Measurements from ENCODE around the gene MYMK.

The MYMK gene

DNA sequence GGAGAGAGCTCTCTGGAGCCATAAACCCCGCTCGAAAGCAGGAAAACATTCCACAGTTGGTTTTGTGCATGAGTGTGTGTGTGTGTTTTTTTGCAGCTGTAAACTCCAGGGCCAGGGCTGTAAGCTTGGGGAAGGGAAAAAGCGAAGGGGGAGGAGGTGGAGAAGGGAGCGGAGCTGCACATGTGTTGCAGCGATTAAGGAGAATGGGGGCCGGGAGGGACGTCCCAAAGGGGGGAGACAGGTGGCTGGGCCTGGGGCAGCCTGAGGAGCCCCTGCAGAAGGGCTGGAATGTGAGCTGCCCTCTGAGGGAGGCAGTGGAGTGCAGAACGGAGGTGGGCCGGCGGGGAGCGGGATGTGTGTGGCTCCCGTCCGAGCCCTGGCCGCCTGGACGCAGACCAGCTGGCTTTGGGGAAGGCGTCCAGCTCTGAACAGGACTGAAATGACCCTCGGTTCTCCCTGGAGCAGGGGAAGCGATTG lies 2.7 kb upstream of the MYMK start:
- no peak overlapping the region for H3K4me3 ChIP-seq (ENCODE audit: low read length)

DNA sequence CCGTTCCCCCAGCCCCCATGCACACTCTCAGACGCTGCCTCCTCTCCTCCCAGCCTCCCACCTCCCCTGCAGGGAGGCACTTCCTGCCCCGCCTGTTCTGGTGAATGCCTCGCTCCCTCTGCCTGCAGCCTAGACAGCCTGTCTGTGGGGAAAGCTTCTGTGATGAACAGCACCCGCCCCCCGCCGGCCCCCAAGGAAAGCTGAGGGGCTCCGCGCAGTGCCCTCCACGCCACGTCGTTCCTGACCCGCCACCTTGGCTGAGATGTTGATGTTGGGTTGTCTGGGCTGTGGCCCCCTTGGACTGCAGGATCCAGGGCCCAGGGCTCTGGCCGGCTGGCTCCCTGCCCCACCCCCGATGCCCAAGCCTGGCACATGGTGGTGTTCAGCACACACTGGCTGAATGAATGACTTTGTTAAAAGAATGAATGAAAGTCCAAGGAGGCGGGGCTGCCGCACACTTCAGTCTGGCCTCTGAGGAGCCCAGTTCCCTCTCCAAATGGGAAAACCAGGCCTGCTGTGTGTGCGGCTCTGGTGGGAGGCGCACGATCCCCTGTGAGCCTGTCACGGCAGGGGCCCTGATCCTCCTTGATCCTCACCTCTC lies 2.1 kb upstream of the MYMK start:
- Histone ChIP-seq H2AFZ (ENCODE audit: low read depth, low read length) (no peak overlapping the region), H3K4me1 (ENCODE audit: insufficient read depth, low read length) (peaks cover 15% of the 10 kb centered on the region), H3K27me3 (ENCODE audit: insufficient read depth, low read length) (peaks cover 35% of the 10 kb centered on the region), H3K4me3 (ENCODE audit: low read length) (no peak overlapping the region), H3K9me3 (ENCODE audit: low read length) (no peaks in the 10 kb centered on the region), H3K36me3 (ENCODE audit: insufficient read depth, low read length) (no peaks in the 10 kb centered on the region)

More for the DNA sequence above, 2.7 kb upstream of the MYMK start:
- Histone ChIP-seq H2AFZ (ENCODE audit: low read depth, low read length) (no peak overlapping the region), H3K9me3 (ENCODE audit: low read length) (no peaks in the 10 kb centered on the region), H3K4me1 (ENCODE audit: insufficient read depth, low read length) (peaks cover 15% of the 10 kb centered on the region), H3K27me3 (ENCODE audit: insufficient read depth, low read length) (peaks cover 38% of the 10 kb centered on the region), H3K36me3 (ENCODE audit: insufficient read depth, low read length) (no peaks in the 10 kb centered on the region)

DNA sequence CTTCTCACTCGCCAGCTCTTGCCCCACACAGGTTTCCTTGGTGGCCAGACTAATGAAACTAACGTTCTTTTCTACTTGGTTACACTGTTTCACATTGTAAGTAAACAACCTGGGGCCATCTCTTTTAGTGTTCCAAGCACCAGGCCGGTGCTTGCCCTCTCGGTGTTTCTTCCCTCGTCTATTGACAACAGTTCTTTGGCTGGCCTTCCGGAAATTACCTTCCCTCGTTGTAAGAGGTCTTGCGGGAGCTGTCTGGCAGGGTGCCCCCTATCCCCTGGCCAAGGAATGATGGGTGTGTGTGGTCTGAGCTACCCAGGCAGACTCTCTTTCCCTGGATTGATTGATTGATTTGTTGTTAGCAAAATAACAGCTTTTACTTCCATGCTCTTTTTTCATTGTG lies 918 bp upstream of the MYMK start:
- peaks cover 31% of the 10 kb centered on the region for H3K27me3 ChIP-seq (ENCODE audit: insufficient read depth, low read length)

DNA sequence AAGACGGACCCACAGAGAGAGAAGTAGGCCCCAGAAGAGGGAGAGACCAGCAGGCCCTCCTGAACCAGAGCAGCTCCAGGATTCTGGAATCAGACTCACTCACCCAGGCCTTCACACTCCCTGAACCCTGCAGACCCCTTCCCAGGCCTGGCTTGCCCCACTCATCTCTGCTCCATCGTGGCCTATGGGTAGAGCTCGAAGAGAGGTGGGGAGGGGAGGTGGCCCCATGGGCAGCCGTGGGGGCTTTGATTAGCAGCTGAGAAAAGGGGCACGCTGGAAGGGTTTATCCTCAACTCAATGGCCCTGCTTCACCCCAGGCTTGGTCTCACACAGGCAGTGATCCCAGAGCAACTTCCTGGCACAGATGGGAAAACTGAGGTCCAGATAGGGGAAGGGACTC lies 613 bp downstream of the MYMK start:
- peaks cover 18% of the 10 kb centered on the region for H3K27me3 ChIP-seq (ENCODE audit: insufficient read depth, low read length)
- peaks cover 15% of the 10 kb centered on the region for H3K4me1 ChIP-seq (ENCODE audit: insufficient read depth, low read length)
- no peaks in the 10 kb centered on the region for H3K9me3 ChIP-seq (ENCODE audit: low read length)
- no peak overlapping the region for H3K4me3 ChIP-seq (ENCODE audit: low read length)
- no peaks in the 10 kb centered on the region for H3K36me3 ChIP-seq (ENCODE audit: insufficient read depth, low read length)
- H2AFZ ChIP-seq (ENCODE audit: low read depth, low read length) = no peak overlapping the region

More for the DNA sequence above, 918 bp upstream of the MYMK start:
- no peak overlapping the region for H2AFZ ChIP-seq (ENCODE audit: low read depth, low read length)
- H3K4me3 ChIP-seq (ENCODE audit: low read length) = no peak overlapping the region
- H3K36me3 ChIP-seq (ENCODE audit: insufficient read depth, low read length) = no peaks in the 10 kb centered on the region
- peaks cover 15% of the 10 kb centered on the region for H3K4me1 ChIP-seq (ENCODE audit: insufficient read depth, low read length)
- H3K9me3 ChIP-seq (ENCODE audit: low read length) = no peaks in the 10 kb centered on the region

DNA sequence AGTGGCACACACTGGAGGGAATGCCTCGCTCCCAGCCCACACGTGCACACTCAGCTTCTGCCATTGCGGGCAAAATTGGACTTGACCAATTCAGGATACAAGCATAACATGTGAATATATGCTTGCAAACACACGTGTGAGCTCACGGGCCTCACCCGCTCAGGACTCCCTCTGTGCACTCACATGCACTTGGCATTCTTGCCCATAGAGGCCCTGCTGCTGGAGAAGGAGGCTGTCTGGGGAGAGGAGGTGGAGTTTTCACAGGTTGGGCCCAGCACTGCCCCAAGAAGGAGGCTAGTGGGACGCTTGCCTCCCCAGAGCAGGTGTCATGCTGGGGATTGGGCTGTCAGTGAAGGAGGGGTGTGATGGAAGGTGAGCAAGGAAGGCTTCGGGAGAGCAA lies 1.7 kb downstream of the MYMK start:
- H3K36me3 ChIP-seq (ENCODE audit: insufficient read depth, low read length) = no peaks in the 10 kb centered on the region
- H3K9me3 ChIP-seq (ENCODE audit: low read length) = no peaks in the 10 kb centered on the region
- no peak overlapping the region for H3K4me3 ChIP-seq (ENCODE audit: low read length)

DNA sequence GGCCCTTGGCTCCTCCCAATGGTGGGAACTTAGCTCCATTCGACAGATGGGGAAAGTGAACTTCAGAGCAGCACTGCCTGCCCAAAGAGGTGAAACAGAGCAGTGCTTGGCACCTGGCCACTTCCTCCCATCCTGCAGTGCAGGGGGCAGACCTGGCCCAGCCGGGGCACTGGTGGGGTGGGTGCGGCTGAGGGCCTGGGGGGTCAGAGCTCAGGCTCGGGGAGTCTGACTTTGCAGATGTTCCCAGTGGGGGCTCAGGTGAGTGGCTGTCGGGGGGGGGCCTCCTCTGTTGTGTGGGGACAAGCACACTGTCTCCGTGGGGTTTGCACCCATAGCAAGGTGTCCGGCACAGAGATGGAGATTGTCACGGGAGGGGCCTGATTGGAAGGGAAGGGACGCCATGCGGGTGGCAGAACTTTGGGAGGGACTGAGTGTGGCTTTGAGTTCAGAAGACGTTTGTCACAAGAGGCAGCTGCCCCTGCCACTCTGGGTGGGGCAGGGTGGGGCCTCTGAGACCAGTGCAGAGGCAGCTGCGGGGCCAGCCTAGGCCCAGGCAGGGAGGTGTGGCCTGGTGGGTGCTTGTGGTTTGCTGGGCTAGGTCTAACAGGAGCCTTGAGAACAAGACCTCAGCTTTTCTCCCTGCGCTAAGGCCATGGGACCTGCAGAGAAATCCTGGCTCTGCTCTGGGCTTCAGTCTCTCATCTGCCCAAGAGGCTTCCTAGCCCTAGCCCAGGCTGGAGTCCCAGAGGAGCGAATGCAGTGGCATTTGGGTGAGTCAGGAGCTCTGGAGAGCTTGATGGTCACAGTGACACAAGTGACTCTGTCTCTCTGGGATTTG lies 2.5 kb downstream of the MYMK start:
- no peak overlapping the region for H3K4me3 ChIP-seq (ENCODE audit: low read length)
- H3K36me3 ChIP-seq (ENCODE audit: insufficient read depth, low read length) = no peaks in the 10 kb centered on the region
- H3K4me1 ChIP-seq (ENCODE audit: insufficient read depth, low read length) = peaks cover 9% of the 10 kb centered on the region
- peaks cover 3% of the 10 kb centered on the region for H3K27me3 ChIP-seq (ENCODE audit: insufficient read depth, low read length)
- H2AFZ ChIP-seq (ENCODE audit: low read depth, low read length) = no peak overlapping the region
- no peaks in the 10 kb centered on the region for H3K9me3 ChIP-seq (ENCODE audit: low read length)

More for the DNA sequence above, 1.7 kb downstream of the MYMK start:
- H3K4me1 ChIP-seq (ENCODE audit: insufficient read depth, low read length) = peaks cover 15% of the 10 kb centered on the region
- H3K27me3 ChIP-seq (ENCODE audit: insufficient read depth, low read length) = peaks cover 10% of the 10 kb centered on the region
- no peak overlapping the region for H2AFZ ChIP-seq (ENCODE audit: low read depth, low read length)

DNA sequence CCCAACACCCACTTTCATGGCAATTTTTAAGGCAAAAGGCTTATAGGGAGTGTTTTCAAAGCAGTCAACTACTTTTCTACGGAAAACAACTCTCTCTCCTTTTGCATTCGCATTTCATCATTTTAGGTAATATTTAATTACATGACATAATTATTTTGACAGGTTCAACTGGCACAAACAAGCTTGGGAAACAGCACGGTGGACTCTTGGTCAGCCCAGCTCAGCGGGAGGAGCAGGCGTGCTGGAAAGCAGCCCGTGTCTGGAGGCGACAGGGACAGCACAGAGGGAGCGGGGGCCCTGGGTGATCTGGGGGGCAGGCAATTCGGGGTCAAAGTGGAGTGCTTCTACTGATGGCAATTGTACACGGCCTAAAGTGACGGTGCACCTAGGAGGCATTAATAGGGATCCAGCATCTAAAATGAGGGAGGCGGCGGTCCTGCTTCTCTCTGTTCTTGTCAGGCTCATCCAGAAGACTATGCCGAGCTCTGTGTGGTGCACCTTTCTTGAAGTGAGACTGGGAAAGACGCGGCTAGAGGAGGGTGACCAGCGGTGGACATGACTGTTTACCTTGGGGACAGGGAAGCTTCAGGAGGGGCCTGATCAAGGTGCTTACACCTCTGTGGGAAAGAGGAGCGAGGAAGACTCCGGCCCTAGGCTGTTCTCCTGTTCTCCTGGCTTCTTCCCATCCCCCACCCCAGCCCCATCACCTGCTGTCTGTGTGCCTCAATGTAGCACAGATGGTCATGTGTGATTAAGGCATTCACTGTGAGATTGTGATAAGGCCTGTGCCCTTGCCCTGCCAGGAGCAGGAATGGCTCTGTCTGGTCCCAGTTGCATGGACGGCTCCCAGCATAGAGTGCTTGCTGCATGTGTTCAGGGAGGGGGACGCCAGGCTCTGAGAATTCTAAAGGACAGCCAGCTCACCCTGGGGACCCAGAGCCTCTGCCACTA lies 3.4 kb downstream of the MYMK start:
- H3K36me3 ChIP-seq (ENCODE audit: insufficient read depth, low read length) = no peaks in the 10 kb centered on the region
- peaks cover 7% of the 10 kb centered on the region for H3K27me3 ChIP-seq (ENCODE audit: insufficient read depth, low read length)
- peaks cover under 1% of the 10 kb centered on the region for H3K4me1 ChIP-seq (ENCODE audit: insufficient read depth, low read length)
- H3K9me3 ChIP-seq (ENCODE audit: low read length) = no peaks in the 10 kb centered on the region
- H2AFZ ChIP-seq (ENCODE audit: low read depth, low read length) = no peak overlapping the region
- no peak overlapping the region for H3K4me3 ChIP-seq (ENCODE audit: low read length)

DNA sequence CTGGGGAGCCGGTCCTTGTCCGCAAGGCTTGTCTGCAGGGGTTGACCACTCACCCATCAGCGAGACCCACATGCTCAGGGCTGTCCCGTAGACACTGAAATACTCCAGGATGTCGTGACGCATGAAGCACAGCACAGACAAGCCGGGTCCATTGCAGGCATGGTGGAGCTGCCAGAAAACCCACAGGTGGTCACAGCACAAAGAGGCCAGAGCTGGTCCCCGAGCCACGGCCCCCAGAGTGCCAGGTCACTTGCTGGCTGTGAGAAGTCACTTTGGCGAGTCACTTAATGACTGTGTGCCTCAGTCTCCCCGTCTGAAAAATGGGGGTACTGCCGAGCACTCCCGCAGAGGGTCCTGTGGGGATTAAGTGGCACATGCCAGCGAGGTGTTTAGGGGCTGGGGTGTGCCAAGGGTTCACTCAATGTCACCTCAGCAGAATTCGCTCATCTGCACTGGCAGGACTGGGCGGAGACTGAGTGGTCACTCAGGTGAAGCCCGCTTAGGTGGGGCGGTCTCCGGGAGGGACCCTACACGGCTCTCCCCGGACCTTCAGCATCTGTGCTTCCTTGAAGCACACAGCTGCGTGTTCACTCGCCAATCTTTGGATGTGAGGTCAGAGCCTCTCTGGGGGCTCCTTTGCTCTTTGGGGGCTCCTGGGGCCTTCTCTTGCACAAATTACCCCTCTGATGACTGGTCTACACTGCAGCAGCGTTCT lies 4.5 kb downstream of the MYMK start:
- no peak overlapping the region for H2AFZ ChIP-seq (ENCODE audit: low read depth, low read length)
- no peaks in the 10 kb centered on the region for H3K36me3 ChIP-seq (ENCODE audit: insufficient read depth, low read length)
- H3K4me1 ChIP-seq (ENCODE audit: insufficient read depth, low read length) = no peaks in the 10 kb centered on the region
- no peak overlapping the region for H3K4me3 ChIP-seq (ENCODE audit: low read length)
- H3K27me3 ChIP-seq (ENCODE audit: insufficient read depth, low read length) = peaks cover 8% of the 10 kb centered on the region
- no peaks in the 10 kb centered on the region for H3K9me3 ChIP-seq (ENCODE audit: low read length)

DNA sequence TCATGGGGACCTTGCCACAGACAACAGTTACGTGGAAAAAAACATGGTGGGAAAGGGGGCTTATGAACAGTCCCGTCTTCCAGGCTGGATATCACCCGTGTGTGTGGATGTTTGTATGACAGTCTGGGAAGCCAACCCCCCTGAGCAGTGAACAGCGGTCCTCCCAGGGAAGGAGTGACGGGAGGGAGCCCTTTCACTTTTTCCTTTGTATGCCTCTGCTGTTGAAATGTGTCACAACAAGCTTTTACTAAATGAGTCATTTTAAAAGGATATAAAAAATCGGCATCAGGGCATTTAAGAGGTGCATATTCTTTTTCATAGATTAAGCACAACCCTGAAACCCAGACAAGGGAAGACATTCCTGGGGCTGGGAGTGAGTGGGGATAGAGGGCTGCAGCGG lies 5.1 kb downstream of the MYMK start:
- H2AFZ ChIP-seq (ENCODE audit: low read depth, low read length) = no peak overlapping the region
- H3K27me3 ChIP-seq (ENCODE audit: insufficient read depth, low read length) = peaks cover 11% of the 10 kb centered on the region
- H3K36me3 ChIP-seq (ENCODE audit: insufficient read depth, low read length) = no peaks in the 10 kb centered on the region
- no peaks in the 10 kb centered on the region for H3K4me1 ChIP-seq (ENCODE audit: insufficient read depth, low read length)
- no peak overlapping the region for H3K4me3 ChIP-seq (ENCODE audit: low read length)
- H3K9me3 ChIP-seq (ENCODE audit: low read length) = no peaks in the 10 kb centered on the region

DNA sequence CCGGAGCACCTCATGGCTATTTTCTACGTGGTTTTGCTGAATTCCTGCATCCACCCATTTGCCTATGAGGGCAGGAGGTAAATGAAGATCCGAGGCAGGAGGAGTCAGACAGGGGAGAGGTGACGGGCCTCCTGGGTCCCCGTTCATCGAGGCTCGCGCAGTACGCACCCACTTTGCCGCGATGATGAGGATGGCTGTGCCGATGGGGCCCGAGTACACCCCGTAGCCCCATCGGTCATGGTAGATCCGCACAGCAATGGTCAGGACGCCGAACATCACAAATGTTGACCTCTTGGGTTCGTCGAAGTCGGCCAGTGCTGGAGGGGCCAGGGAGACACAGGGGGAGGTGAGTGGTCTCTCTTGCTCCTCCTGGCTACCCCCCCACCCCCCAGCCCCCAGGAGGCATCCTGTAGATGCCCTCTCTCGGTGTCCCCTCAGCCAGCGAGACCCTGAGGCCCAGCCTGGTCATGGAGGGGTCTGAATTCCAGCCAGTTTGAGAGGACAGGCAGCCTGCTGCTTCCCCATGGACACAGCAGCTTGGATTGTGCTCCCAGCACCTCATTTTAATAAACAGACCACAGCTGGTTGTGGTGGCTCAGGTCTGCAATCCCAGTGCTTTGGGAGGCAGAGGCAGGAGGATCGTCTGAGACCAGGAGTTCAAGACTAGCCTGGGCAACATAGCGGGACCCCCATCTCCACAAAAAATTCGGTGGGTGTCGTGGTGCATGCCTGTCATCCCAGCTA lies 5.9 kb downstream of the MYMK start:
- no peak overlapping the region for H2AFZ ChIP-seq (ENCODE audit: low read depth, low read length)
- H3K36me3 ChIP-seq (ENCODE audit: insufficient read depth, low read length) = no peaks in the 10 kb centered on the region
- H3K27me3 ChIP-seq (ENCODE audit: insufficient read depth, low read length) = peaks cover 11% of the 10 kb centered on the region
- no peak overlapping the region for H3K4me3 ChIP-seq (ENCODE audit: low read length)
- H3K9me3 ChIP-seq (ENCODE audit: low read length) = no peaks in the 10 kb centered on the region
- no peaks in the 10 kb centered on the region for H3K4me1 ChIP-seq (ENCODE audit: insufficient read depth, low read length)

DNA sequence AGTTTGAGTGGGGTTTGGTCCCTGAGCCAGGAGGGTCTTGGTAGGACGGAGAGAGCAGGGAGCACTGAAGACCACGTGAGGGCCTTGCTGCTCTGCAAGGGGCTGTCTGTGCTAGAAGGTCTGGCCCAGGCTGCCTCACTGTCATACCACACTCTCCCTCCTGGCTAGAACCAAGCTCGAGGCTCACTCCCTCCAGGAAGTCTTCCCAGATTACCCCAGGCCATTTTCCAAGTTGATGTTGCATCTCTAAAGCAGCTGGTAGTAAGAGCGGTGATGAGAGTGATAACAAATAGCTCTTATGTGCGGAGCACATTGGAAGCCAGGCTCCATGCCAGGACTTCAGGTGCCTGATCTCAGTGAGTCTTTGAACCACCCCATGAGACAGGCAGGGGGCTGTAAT lies 6.6 kb downstream of the MYMK start:
- Histone ChIP-seq H3K9me3 (ENCODE audit: low read length) (no peaks in the 10 kb centered on the region), H2AFZ (ENCODE audit: low read depth, low read length) (no peak overlapping the region), H3K36me3 (ENCODE audit: insufficient read depth, low read length) (no peaks in the 10 kb centered on the region)

DNA sequence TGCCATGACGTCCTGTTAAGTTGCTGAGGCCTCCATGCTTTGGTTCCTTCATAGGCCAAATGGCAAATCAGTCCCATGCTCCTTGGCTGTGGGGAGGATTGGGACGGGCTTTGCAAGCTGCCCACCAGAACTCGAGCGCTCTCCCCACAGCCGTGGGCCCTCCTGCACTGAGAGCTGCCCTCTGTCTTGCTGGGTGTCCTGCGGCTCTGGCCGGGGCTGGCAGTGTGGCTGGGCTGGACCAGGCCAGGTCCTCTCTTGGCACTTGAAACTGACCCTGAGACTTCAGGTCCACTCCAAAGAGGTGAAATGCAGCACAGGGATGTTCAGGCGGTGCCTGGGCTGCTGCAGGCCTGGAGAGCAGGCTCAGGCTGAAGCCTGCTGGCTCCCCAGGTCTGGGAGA lies 7.0 kb downstream of the MYMK start:
- no peak overlapping the region for H3K4me3 ChIP-seq (ENCODE audit: low read length)
- no peak overlapping the region for H2AFZ ChIP-seq (ENCODE audit: low read depth, low read length)
- no peaks in the 10 kb centered on the region for H3K36me3 ChIP-seq (ENCODE audit: insufficient read depth, low read length)
- H3K9me3 ChIP-seq (ENCODE audit: low read length) = no peaks in the 10 kb centered on the region
- peaks cover 7% of the 10 kb centered on the region for H3K27me3 ChIP-seq (ENCODE audit: insufficient read depth, low read length)
- no peaks in the 10 kb centered on the region for H3K4me1 ChIP-seq (ENCODE audit: insufficient read depth, low read length)

More for the DNA sequence above, 6.6 kb downstream of the MYMK start:
- no peaks in the 10 kb centered on the region for H3K4me1 ChIP-seq (ENCODE audit: insufficient read depth, low read length)
- H3K27me3 ChIP-seq (ENCODE audit: insufficient read depth, low read length) = peaks cover 11% of the 10 kb centered on the region
- no peak overlapping the region for H3K4me3 ChIP-seq (ENCODE audit: low read length)

Data from neuron (in vitro differentiated cells).